CD4-positive, alpha-beta T cell (primary cell): Measurements from ENCODE around the gene FAM216B. TPM values are rescaled to one million over a fixed set of nuclear protein-coding genes. Genes with fewer than 3 reads are reported as not detected.

Experiments used
- ATAC-seq: fragments of 200-7000 bp; cut with Tn5 transposase; one replicate; pipeline ENCODE4 v1.10.0; 2022; ENCODE audit warnings: mild to moderate bottlenecking; ENCODE audit not compliant: poor library complexity
- CTCF ChIA-PET: fragments of 350-600 bp; sonication (Branson Sonifier 250); formaldehyde crosslinking; loops from one replicate; lab custom pipeline; 2021; ENCODE audit warnings: antibody characterized with exemption, inconsistent platforms; lab: Charles Lee
- POLR2A ChIA-PET: fragments of 350-600 bp; sonication (Branson Sonifier 250); formaldehyde crosslinking; loops from one replicate; lab custom pipeline; 2021; ENCODE audit warnings: antibody characterized with exemption, inconsistent platforms; lab: Charles Lee
- DNase-seq, 14 experiments: peaks; one replicate each; pipeline ENCODE4 v3.0.0-alpha.2; 2013 to 2020; ENCODE audit warnings: mixed read lengths in 2 of 14
- H3K27ac ChIP-seq, 2 donors: one replicate each; pipeline versions ENCODE4 v1.5.1 to v1.7.0; 2013; ENCODE audit warnings: low read length in 2 of 2, low read depth in 1 of 2, mild to moderate bottlenecking in 1 of 2
- H3K27me3 ChIP-seq, 2 experiments: 1 replicate in 1 of 2; 2 replicates in 1 of 2; pipeline versions ENCODE4 v1.6.1 to v1.7.0; 2013; ENCODE audit warnings: low read length in 2 of 2, control low read depth in 1 of 2, mild to moderate bottlenecking in 1 of 2, moderate library complexity in 1 of 2; ENCODE audit not compliant: insufficient read depth in 2 of 2, control insufficient read depth in 1 of 2
- H3K36me3 ChIP-seq: one replicate; pipeline ENCODE4 v1.6.1; 2013; ENCODE audit warnings: low read length, control low read depth; ENCODE audit not compliant: insufficient read depth
- H3K4me1 ChIP-seq: one replicate; pipeline ENCODE4 v1.6.1; 2013; ENCODE audit warnings: low read length, control low read depth; ENCODE audit not compliant: insufficient read depth
- H3K4me3 ChIP-seq: one replicate; pipeline ENCODE4 v1.5.1; 2013; ENCODE audit warnings: mild to moderate bottlenecking, low read length, moderate library complexity
- H3K9me3 ChIP-seq, 2 experiments: 1 replicate in 1 of 2; 2 replicates in 1 of 2; pipeline versions ENCODE4 v1.6.1 to v1.7.0; 2013; ENCODE audit warnings: low read length in 2 of 2, mild to moderate bottlenecking in 2 of 2, control low read depth in 1 of 2, moderate library complexity in 1 of 2; ENCODE audit not compliant: control insufficient read depth in 1 of 2, insufficient read depth in 1 of 2
- H3K27ac Mint-ChIP-seq: one replicate; pipeline ENCODE4 v1.8.0; 2020; ENCODE audit warnings: mixed read lengths
- H3K27me3 Mint-ChIP-seq: one replicate; pipeline ENCODE4 v1.8.0; 2021; ENCODE audit warnings: mixed read lengths
- H3K36me3 Mint-ChIP-seq: one replicate; pipeline ENCODE4 v1.8.0; 2021; ENCODE audit warnings: low read depth, mixed read lengths
- H3K4me1 Mint-ChIP-seq: one replicate; pipeline ENCODE4 v1.8.0; 2021; ENCODE audit warnings: low read depth, mixed read lengths
- H3K4me3 Mint-ChIP-seq: one replicate; pipeline ENCODE4 v1.8.0; 2020; ENCODE audit warnings: mild to moderate bottlenecking, mixed read lengths
- H3K9me3 Mint-ChIP-seq: one replicate; pipeline ENCODE4 v1.8.0; 2020; ENCODE audit warnings: mixed read lengths
- CTCF ChIP-seq: fragments of 200-600 bp; IDR thresholded peaks from one replicate; pipeline ENCODE4 v1.8.0; 2022; ENCODE audit warnings: antibody characterized with exemption, mild to moderate bottlenecking
- intact Hi-C, 2 experiments: fragments of 100-400 bp; cut with DNase I in 1 of 2; cut with micrococcal nuclease in 1 of 2; formaldehyde crosslinking; loops; one replicate each; pipeline versions ENCODE4 v1.15.1 to v1.9.0; 2023 to 2025; cut with DNase I, micrococcal nuclease
- total RNA-seq, 174 experiments: library from RNA in 2 of 174; stranded (reverse) in 2 of 174; gene quantifications; one replicate each; pipeline ENCODE4 v1.2.3 and lab custom pipeline; 2021 to 2026

Gene FAM216B
- total RNA-seq, 2 experiments from 2014 or later: not detected

- no peak for TF ChIP-seq CTCF
- intact Hi-C loops: no loop called here
- H3K36me3 ChIP-seq: no peaks in the 10 kb centered on the region
- H3K4me3 ChIP-seq: no peak overlapping the region
- H3K27ac ChIP-seq: no peak overlapping the region
- Mint-ChIP-seq H3K4me3 (no peak overlapping the region), H3K9me3 (peaks cover 3% of the 10 kb centered on the region), H3K4me1 (no peaks in the 10 kb centered on the region), H3K36me3 (no peaks in the 10 kb centered on the region), H3K27ac (no peak overlapping the region), H3K27me3 (peaks cover 11% of the 10 kb centered on the region)
- DNase-seq (no peak), ATAC-seq (no peak)
- no peaks in the 10 kb centered on the region for H3K4me1 ChIP-seq
- POLR2A ChIA-PET: no interaction called here
- H3K27me3 ChIP-seq: peaks cover 0 to 2% of the 10 kb centered on the region in 2 experiments
- H3K9me3 ChIP-seq: no peaks in the 10 kb centered on the region
- CTCF ChIA-PET: no interaction called here
Observed at GRCh38 chr13:42795666-42796065, 14.3 kb downstream of the FAM216B start.

- Mint-ChIP-seq H3K4me3 (no peak overlapping the region), H3K27me3 (peaks cover 11% of the 10 kb centered on the region), H3K4me1 (no peaks in the 10 kb centered on the region), H3K9me3 (peaks cover 3% of the 10 kb centered on the region), H3K36me3 (no peaks in the 10 kb centered on the region), H3K27ac (no peak overlapping the region)
- intact Hi-C loops: no loop called here
- POLR2A ChIA-PET: no interaction called here
- no peak for DNase-seq
- Histone ChIP-seq H3K4me1 (no peaks in the 10 kb centered on the region), H3K36me3 (no peaks in the 10 kb centered on the region), H3K27ac (no peak overlapping the region), H3K4me3 (no peak overlapping the region), H3K27me3 (peaks cover 0 to 2% of the 10 kb centered on the region in 2 experiments), H3K9me3 (no peaks in the 10 kb centered on the region)
- TF ChIP-seq CTCF: no peak
- CTCF ChIA-PET: no interaction called here
- no peak for ATAC-seq
Observed at GRCh38 chr13:42796747-42797356, 15.5 kb downstream of the FAM216B start.

GRCh38 chr13:42798118-42798517 is 16.7 kb downstream of the FAM216B start:
- no peaks in the 10 kb centered on the region for H3K36me3 Mint-ChIP-seq
- DNase-seq (no peak), ATAC-seq (no peak)
- Histone ChIP-seq H3K36me3 (no peaks in the 10 kb centered on the region), H3K9me3 (no peaks in the 10 kb centered on the region), H3K4me3 (no peak overlapping the region), H3K27ac (no peak overlapping the region), H3K27me3 (peaks cover 0 to 2% of the 10 kb centered on the region in 2 experiments), H3K4me1 (no peaks in the 10 kb centered on the region)
- no peak for TF ChIP-seq CTCF
- H3K9me3 Mint-ChIP-seq: no peaks in the 10 kb centered on the region
- H3K4me1 Mint-ChIP-seq: no peaks in the 10 kb centered on the region
- ChIA-PET POLR2A (no interaction called here), CTCF (no interaction called here)
- intact Hi-C loops: no loop called here
- H3K27me3 Mint-ChIP-seq: peaks cover 11% of the 10 kb centered on the region
- no peak overlapping the region for H3K4me3 Mint-ChIP-seq
- H3K27ac Mint-ChIP-seq: no peak overlapping the region
